Kidney epithelial cell (primary cell): ENCODE measurements around the gene CLEC2D. TPM values are rescaled to one million over a fixed set of nuclear protein-coding genes. Genes with fewer than 3 reads are reported as not detected.

Experiments
- DNase-seq: peaks from one replicate; pipeline ENCODE4 v3.0.0-alpha.2; 2010; ENCODE audit warnings: low read depth
- H3K27me3 ChIP-seq: 2 replicates; pipeline ENCODE4 v1.6.0; 2011; ENCODE audit warnings: low read length; ENCODE audit not compliant: control insufficient read depth, insufficient read depth
- H3K36me3 ChIP-seq: 2 replicates; pipeline ENCODE4 v1.5.1; 2011; ENCODE audit warnings: low read length; ENCODE audit not compliant: control insufficient read depth, insufficient read depth
- H3K4me3 ChIP-seq: 2 replicates; pipeline ENCODE4 v1.5.1; 2011; ENCODE audit warnings: low read depth, mild to moderate bottlenecking, control low read depth, low read length
- total RNA-seq: library from RNA; depleted of rRNA; stranded (reverse); fragments of >200 nt; gene quantifications from 2 replicates; pipeline ENCODE4 v1.2.3, GENCODE V29; 2015
- TF ChIP-seq, protein P1 (sequence below): IDR thresholded peaks from 2 replicates; pipeline ENCODE4 v1.5.1; 2011; ENCODE audit warnings: mild to moderate bottlenecking, moderate library complexity, low read length, control low read depth, inconsistent platforms; ENCODE audit not compliant: insufficient read depth, poor library complexity, severe bottlenecking

The CLEC2D gene
- total RNA-seq, 1 donor from 2014 or later = 6.9 TPM

DNA sequence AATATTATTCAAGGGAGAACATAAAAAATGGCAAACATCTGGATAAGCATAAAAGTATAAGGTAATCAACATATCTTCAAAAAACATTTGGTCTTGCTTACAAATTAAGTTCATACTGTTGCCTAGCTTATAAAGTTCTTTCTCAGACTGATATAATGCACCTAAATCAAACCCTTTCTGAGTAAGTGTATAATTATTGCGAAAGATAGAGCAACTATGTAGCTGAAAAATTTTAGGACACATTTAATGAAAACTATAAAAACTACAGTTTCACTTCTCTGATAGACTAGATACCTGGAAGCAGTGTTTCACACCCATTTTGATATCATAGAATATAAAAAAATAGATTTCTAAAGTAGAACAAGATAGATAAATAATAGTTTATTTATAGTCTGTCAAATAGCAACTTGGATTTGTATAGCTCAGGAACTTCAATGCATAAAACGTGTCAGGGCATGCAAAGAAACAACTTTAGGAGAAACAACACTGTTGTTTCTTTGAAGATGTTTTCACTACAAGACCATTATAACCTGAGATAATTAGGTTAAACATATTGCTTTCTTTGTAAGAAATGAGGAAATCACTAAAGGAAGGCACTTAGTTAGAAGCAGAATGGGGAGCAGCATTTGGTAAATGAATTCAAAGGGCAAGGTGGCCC is 55.8 kb downstream of the CLEC2D start:
- H3K36me3 ChIP-seq = no peaks in the 10 kb centered on the region
- no peak for DNase-seq
- no peak overlapping the region for H3K4me3 ChIP-seq
- no peaks in the 10 kb centered on the region for H3K27me3 ChIP-seq
- TF ChIP-seq, protein P1, sequence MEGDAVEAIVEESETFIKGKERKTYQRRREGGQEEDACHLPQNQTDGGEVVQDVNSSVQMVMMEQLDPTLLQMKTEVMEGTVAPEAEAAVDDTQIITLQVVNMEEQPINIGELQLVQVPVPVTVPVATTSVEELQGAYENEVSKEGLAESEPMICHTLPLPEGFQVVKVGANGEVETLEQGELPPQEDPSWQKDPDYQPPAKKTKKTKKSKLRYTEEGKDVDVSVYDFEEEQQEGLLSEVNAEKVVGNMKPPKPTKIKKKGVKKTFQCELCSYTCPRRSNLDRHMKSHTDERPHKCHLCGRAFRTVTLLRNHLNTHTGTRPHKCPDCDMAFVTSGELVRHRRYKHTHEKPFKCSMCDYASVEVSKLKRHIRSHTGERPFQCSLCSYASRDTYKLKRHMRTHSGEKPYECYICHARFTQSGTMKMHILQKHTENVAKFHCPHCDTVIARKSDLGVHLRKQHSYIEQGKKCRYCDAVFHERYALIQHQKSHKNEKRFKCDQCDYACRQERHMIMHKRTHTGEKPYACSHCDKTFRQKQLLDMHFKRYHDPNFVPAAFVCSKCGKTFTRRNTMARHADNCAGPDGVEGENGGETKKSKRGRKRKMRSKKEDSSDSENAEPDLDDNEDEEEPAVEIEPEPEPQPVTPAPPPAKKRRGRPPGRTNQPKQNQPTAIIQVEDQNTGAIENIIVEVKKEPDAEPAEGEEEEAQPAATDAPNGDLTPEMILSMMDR = no peak

DNA sequence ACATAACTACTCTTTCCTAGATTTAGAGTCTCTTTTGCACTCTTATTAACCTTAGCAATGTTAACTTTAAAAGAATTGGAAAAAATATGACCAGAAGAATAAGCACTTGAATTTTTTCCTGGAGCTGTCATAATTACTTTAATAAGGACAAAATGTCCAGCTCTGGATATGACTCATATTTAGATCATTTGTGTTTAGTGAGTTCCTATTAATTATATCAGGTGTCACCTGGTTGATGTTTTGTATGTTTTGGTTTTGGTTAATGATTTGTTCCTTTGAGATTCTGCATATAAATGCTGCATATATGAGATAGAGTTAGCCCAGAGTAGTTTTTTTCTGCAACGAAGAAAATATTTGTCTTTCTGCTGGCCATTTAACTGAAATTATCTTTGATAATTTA is 58.3 kb downstream of the CLEC2D start:
- TF ChIP-seq, protein P1 = no peak
- H3K36me3 ChIP-seq = no peaks in the 10 kb centered on the region
- no peak for DNase-seq
- no peak overlapping the region for H3K4me3 ChIP-seq
- H3K27me3 ChIP-seq = no peaks in the 10 kb centered on the region

DNA sequence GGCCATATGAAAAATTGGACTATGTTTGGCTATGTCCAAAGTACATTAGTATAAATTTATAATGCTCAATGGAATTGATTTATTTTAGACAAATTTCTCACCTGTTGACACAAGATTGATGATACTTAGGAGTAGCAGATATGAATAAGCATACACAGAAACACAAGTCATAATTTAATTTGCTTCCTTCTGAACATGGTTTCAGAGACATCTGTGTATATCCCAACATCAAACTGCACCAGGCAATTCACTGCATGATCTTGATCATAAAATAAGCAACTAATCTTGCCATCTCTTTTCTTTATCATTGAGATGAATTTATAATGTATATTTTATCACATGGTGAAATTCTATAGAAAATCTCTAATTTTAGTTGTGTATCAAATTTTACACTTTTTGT is 59.6 kb downstream of the CLEC2D start:
- TF ChIP-seq, protein P1 = no peak
- no peaks in the 10 kb centered on the region for H3K36me3 ChIP-seq
- DNase-seq = no peak
- no peak overlapping the region for H3K4me3 ChIP-seq
- H3K27me3 ChIP-seq = no peaks in the 10 kb centered on the region

DNA sequence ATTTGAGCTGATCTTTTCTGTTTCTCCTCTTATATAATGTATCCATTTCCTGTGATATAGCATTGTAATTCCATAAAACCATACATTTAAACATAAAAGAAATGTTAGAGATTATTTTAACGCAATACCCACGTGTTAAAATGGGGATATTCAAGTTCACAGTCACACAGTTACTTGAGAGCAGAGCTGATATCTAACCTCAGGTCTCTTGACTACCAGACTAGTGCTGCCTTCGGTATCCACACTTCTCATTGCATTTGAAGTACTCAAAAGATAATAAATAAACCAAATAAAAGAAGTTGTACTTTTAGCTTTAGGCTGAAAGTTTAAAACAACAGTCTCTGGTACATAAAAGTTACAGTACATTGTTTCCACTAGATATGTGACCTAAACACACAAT is 60.5 kb downstream of the CLEC2D start:
- DNase-seq = no peak
- Histone ChIP-seq H3K4me3 (no peak overlapping the region), H3K36me3 (no peaks in the 10 kb centered on the region), H3K27me3 (no peaks in the 10 kb centered on the region)
- TF ChIP-seq, protein P1 = no peak

DNA sequence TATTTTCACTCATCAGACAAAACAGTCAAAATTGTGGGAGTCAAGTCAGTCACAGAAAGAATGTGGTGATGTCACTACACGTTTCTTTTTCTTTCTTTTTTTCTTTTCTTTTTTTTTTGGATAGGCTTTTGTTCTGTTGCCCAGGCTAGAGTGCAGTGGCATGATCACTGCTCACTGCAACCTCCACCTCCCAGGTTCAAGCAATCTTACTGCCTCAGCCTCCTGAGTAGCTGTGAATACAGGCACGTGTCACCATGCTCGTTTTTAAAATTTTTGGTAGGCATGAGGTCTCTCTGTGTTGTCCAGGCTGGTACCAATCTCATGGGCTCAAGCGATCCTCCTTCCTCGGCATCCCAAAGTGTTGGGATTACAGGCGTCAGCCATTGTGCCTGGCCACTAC is 61.1 kb downstream of the CLEC2D start:
- TF ChIP-seq, protein P1 = no peak
- no peak for DNase-seq
- H3K27me3 ChIP-seq = no peaks in the 10 kb centered on the region
- no peaks in the 10 kb centered on the region for H3K36me3 ChIP-seq
- no peak overlapping the region for H3K4me3 ChIP-seq

DNA sequence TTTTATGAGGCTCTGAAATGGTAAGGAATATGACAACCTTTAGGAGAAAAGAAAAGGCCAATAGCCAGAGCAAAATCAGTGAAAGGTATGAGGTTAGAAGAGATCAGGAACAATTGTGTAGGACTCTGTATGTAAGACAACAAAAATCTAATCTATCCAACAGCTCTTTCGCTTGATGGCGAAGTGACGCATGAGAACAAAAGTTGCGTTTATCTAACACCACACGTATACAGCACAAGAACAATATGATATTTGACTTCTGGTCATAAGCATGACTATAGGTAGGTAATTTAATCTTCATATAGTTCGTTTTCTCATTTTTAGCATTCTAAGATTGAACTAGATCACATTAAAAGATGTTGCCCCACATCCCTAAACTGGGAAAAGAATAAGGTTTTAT is 61.9 kb downstream of the CLEC2D start:
- DNase-seq = no peak
- Histone ChIP-seq H3K27me3 (no peaks in the 10 kb centered on the region), H3K4me3 (no peak overlapping the region), H3K36me3 (no peaks in the 10 kb centered on the region)
- TF ChIP-seq, protein P1 = no peak
